Measurements from ENCODE around the gene LTA. TPM values are rescaled to one million over a fixed set of nuclear protein-coding genes. Genes with fewer than 3 reads are reported as not detected.

Gene LTA
- polyA plus RNA-seq, 1 of the 3 experiments (the other 2 are of a cell fraction): not detected

DNA sequence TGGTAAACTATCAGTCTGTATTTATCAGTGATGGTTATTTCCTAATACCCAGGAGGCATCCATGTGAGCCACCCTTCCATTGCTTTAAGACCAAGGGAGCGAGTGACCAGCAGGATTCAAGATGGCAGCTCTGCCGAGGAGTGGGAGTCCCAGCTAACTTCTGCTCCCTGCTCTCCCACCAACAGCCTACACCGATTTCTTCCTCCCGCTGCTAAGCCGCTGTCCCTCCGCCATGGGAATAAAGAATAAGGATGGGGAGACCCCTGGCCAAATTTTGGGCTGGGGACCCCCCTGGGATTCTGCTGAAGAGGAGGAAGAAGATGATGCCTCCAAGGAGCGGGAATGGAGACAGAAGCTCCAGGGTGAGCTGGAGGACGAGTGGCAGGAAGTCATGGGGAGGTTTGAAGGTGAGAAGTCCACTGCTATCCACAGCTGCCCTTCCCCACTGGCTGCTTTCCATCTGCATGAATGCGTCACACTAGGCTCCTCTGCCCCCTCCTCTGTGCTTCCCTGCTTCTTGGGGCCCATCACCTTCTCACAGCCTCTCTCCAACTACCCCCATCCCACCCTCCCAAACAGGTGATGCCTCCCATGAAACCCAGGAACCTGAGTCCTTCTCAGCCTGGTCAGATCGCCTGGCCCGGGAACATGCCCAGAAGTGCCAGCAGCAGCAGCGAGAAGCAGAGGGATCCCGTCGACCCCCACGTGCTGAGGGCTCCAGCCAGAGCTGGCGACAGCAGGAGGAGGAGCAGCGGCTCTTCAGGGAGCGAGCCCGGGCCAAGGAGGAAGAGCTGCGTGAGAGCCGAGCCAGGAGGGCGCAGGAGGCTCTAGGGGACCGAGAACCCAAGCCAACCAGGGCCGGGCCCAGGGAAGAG lies 14.4 kb upstream of the LTA start:
- no peak overlapping the region for H3K4me2 ChIP-seq
- no peaks in the 10 kb centered on the region for H3K9me2 ChIP-seq
- H3K9ac ChIP-seq: no peak overlapping the region
- DNase-seq: no peak
- H2AFZ ChIP-seq (ENCODE audit: low read depth): no peak overlapping the region
- peaks cover 30 to 34% of the 10 kb centered on the region in 2 experiments for H3K36me3 ChIP-seq (replicated peaks in 1 of 2; ENCODE audit: control insufficient read depth in 1 of 2, insufficient read depth in 2 of 2, low read length in 1 of 2)
- H3K9me3 ChIP-seq: no peaks in the 10 kb centered on the region
- TF ChIP-seq FOXM1 (IDR thresholded peaks at IDR 0.05; ENCODE audit: low read depth): no peak
- TF ChIP-seq POLR2AphosphoS5 (IDR thresholded peaks at IDR 0.05; ENCODE audit: low read depth, low read length): no peak
- TF ChIP-seq NFIC (IDR thresholded peaks at IDR 0.05; ENCODE audit: borderline replicate concordance): no peak
- TF ChIP-seq, protein P1, sequence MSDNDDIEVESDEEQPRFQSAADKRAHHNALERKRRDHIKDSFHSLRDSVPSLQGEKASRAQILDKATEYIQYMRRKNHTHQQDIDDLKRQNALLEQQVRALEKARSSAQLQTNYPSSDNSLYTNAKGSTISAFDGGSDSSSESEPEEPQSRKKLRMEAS (IDR thresholded peaks at IDR 0.05; ENCODE audit: low read depth): no peak
- TF ChIP-seq RCOR1 (IDR thresholded peaks at IDR 0.05; ENCODE audit: low read length): no peak
- TF ChIP-seq FOXJ3 (CRISPR knock-in tag; IDR thresholded peaks at IDR 0.05): no peak
- no peak for TF ChIP-seq CHD2 (IDR thresholded peaks at IDR 0.05; ENCODE audit: low read length, partially characterized antibody)
- TF ChIP-seq, protein P2, sequence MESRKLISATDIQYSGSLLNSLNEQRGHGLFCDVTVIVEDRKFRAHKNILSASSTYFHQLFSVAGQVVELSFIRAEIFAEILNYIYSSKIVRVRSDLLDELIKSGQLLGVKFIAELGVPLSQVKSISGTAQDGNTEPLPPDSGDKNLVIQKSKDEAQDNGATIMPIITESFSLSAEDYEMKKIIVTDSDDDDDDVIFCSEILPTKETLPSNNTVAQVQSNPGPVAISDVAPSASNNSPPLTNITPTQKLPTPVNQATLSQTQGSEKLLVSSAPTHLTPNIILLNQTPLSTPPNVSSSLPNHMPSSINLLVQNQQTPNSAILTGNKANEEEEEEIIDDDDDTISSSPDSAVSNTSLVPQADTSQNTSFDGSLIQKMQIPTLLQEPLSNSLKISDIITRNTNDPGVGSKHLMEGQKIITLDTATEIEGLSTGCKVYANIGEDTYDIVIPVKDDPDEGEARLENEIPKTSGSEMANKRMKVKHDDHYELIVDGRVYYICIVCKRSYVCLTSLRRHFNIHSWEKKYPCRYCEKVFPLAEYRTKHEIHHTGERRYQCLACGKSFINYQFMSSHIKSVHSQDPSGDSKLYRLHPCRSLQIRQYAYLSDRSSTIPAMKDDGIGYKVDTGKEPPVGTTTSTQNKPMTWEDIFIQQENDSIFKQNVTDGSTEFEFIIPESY (IDR thresholded peaks at IDR 0.05; ENCODE audit: borderline replicate concordance, low read depth): no peak
- TF ChIP-seq RAD21 (IDR thresholded peaks at IDR 0.05; ENCODE audit: low read length): no peak
- TF ChIP-seq, protein P3, sequence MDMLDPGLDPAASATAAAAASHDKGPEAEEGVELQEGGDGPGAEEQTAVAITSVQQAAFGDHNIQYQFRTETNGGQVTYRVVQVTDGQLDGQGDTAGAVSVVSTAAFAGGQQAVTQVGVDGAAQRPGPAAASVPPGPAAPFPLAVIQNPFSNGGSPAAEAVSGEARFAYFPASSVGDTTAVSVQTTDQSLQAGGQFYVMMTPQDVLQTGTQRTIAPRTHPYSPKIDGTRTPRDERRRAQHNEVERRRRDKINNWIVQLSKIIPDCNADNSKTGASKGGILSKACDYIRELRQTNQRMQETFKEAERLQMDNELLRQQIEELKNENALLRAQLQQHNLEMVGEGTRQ (IDR thresholded peaks at IDR 0.05; ENCODE audit: borderline replicate concordance, low read depth, low read length): no peak
- TF ChIP-seq GATA2 (CRISPR knock-in tag; IDR thresholded peaks at IDR 0.05): no peak
- TF ChIP-seq, protein P4, sequence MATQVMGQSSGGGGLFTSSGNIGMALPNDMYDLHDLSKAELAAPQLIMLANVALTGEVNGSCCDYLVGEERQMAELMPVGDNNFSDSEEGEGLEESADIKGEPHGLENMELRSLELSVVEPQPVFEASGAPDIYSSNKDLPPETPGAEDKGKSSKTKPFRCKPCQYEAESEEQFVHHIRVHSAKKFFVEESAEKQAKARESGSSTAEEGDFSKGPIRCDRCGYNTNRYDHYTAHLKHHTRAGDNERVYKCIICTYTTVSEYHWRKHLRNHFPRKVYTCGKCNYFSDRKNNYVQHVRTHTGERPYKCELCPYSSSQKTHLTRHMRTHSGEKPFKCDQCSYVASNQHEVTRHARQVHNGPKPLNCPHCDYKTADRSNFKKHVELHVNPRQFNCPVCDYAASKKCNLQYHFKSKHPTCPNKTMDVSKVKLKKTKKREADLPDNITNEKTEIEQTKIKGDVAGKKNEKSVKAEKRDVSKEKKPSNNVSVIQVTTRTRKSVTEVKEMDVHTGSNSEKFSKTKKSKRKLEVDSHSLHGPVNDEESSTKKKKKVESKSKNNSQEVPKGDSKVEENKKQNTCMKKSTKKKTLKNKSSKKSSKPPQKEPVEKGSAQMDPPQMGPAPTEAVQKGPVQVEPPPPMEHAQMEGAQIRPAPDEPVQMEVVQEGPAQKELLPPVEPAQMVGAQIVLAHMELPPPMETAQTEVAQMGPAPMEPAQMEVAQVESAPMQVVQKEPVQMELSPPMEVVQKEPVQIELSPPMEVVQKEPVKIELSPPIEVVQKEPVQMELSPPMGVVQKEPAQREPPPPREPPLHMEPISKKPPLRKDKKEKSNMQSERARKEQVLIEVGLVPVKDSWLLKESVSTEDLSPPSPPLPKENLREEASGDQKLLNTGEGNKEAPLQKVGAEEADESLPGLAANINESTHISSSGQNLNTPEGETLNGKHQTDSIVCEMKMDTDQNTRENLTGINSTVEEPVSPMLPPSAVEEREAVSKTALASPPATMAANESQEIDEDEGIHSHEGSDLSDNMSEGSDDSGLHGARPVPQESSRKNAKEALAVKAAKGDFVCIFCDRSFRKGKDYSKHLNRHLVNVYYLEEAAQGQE (IDR thresholded peaks at IDR 0.05; ENCODE audit: low read depth, low read length): no peak
- no peak for TF ChIP-seq EP300 (IDR thresholded peaks at IDR 0.05; ENCODE audit: borderline replicate concordance in 1 of 2, low read depth in 1 of 2, low read length in 1 of 2)
- TF ChIP-seq, protein P5, sequence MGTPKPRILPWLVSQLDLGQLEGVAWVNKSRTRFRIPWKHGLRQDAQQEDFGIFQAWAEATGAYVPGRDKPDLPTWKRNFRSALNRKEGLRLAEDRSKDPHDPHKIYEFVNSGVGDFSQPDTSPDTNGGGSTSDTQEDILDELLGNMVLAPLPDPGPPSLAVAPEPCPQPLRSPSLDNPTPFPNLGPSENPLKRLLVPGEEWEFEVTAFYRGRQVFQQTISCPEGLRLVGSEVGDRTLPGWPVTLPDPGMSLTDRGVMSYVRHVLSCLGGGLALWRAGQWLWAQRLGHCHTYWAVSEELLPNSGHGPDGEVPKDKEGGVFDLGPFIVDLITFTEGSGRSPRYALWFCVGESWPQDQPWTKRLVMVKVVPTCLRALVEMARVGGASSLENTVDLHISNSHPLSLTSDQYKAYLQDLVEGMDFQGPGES (IDR thresholded peaks at IDR 0.05; ENCODE audit: low read depth, low read length): no peak
- no peak for TF ChIP-seq MEF2A (IDR thresholded peaks at IDR 0.05; ENCODE audit: borderline replicate concordance, low read depth)
- no peak for TF ChIP-seq TCF12 (IDR thresholded peaks at IDR 0.05)
- TF ChIP-seq TEAD4 (IDR thresholded peaks at IDR 0.05; ENCODE audit: borderline replicate concordance, insufficient read depth): no peak
- TF ChIP-seq, protein P6, sequence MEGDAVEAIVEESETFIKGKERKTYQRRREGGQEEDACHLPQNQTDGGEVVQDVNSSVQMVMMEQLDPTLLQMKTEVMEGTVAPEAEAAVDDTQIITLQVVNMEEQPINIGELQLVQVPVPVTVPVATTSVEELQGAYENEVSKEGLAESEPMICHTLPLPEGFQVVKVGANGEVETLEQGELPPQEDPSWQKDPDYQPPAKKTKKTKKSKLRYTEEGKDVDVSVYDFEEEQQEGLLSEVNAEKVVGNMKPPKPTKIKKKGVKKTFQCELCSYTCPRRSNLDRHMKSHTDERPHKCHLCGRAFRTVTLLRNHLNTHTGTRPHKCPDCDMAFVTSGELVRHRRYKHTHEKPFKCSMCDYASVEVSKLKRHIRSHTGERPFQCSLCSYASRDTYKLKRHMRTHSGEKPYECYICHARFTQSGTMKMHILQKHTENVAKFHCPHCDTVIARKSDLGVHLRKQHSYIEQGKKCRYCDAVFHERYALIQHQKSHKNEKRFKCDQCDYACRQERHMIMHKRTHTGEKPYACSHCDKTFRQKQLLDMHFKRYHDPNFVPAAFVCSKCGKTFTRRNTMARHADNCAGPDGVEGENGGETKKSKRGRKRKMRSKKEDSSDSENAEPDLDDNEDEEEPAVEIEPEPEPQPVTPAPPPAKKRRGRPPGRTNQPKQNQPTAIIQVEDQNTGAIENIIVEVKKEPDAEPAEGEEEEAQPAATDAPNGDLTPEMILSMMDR (IDR thresholded peaks at IDR 0.05): no peak
- POLR2A ChIA-PET: no interaction called here
- peaks cover 21% of the 10 kb centered on the region for H3F3A ChIP-seq (replicated peaks; ENCODE audit: insufficient read depth)
- no peaks in the 10 kb centered on the region for H4K20me1 ChIP-seq (ENCODE audit: insufficient read depth)
- no peak overlapping the region for H3K27ac ChIP-seq (ENCODE audit: low read depth in 2 of 2, low read length in 1 of 2)
- no peak overlapping the region for H3K4me3 ChIP-seq (ENCODE audit: low read depth in 2 of 2, low read length in 1 of 2)
- H3K27me3 ChIP-seq (ENCODE audit: insufficient read depth): no peaks in the 10 kb centered on the region
- WGBS (ENCODE audit: low lambda C conversion rate): 89% methylated on average over 22 of the region's 24 CpGs
- peaks cover 25% of the 10 kb centered on the region; the same call in 1 of the 2 replicates for H3K79me2 ChIP-seq (ENCODE audit: insufficient read depth)
- CTCF ChIA-PET: interaction anchor here (1.4 to 5.7 kb wide), 3 partner anchors 9 to 23 kb away, joined by 3 to 29 read pairs (median 6); partner anchors contain the start of genes ATP6V1G2 and LTB
- H3K4me1 ChIP-seq (ENCODE audit: control insufficient read depth in 1 of 2, insufficient read depth in 2 of 2, low read depth in 1 of 2, low read length in 1 of 2): peaks cover 0 to 17% of the 10 kb centered on the region in 2 experiments; a peak in 2 of 4 replicates
